Mesothelial cell of epicardium (in vitro differentiated cells): ENCODE results near the gene UHMK1. TPM values are rescaled to one million over a fixed set of nuclear protein-coding genes. Genes with fewer than 3 reads are reported as not detected.

Experiments
- DNase-seq, 2 experiments: peaks; one replicate each; pipeline ENCODE4 v3.0.0; 2021; ENCODE audit warnings: low spot score in 2 of 2; ENCODE audit not compliant: unreplicated experiment in 2 of 2
- H3K27ac Mint-ChIP-seq: 2 replicates; pipeline ENCODE4 v1.8.0; 2021; ENCODE audit warnings: mixed read lengths
- H3K27me3 Mint-ChIP-seq: 2 replicates; pipeline ENCODE4 v1.8.0; 2021; ENCODE audit warnings: low read depth, mixed read lengths
- H3K36me3 Mint-ChIP-seq: 2 replicates; pipeline ENCODE4 v1.8.0; 2021; ENCODE audit warnings: mixed read lengths
- H3K4me1 Mint-ChIP-seq: 2 replicates; pipeline ENCODE4 v1.8.0; 2021; ENCODE audit warnings: mixed read lengths
- H3K4me3 Mint-ChIP-seq: 2 replicates; pipeline ENCODE4 v1.8.0; 2021; ENCODE audit warnings: mild to moderate bottlenecking, moderate library complexity, mixed read lengths
- H3K9me3 Mint-ChIP-seq: 2 replicates; pipeline ENCODE4 v1.8.0; 2021; ENCODE audit warnings: mixed read lengths
- CTCF ChIP-seq: fragments of 200-600 bp; sonication (generic); IDR thresholded peaks from one replicate; pipeline ENCODE4 v1.5.0; 2021; ENCODE audit warnings: antibody characterized with exemption; ENCODE audit not compliant: unreplicated experiment
- total RNA-seq: library from RNA; stranded (reverse); gene quantifications from 3 replicates; pipeline ENCODE4 v1.2.1, GENCODE V29; 2021

UHMK1 gene
- total RNA-seq, 1 donor from 2014 or later = 23.6 TPM

DNA sequence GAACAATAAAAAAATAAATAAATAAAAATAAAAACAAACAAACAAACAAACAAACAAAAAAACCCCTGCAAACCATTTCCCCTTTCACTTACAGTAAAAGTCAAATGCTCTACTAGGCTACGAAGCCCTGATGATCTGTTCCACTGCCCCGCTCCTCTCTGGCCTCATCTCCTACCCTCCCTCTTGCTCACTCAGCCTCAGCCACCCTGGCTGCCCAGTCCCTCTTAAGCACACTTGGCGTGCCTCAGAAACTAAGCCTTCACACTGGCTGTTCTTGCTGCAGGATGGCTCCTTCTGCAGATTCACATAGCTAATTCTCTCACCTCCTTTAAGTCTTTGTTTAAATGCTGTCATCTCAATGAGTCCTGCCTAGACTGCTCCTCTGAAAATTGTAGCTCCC is 30.8 kb upstream of the UHMK1 start:
- H3K9me3 Mint-ChIP-seq = peaks cover 8% of the 10 kb centered on the region
- no peaks in the 10 kb centered on the region for H3K36me3 Mint-ChIP-seq
- H3K27me3 Mint-ChIP-seq = peaks cover 26% of the 10 kb centered on the region
- no peak overlapping the region for H3K4me3 Mint-ChIP-seq
- no peak overlapping the region for H3K27ac Mint-ChIP-seq
- DNase-seq = no peak
- H3K4me1 Mint-ChIP-seq = no peaks in the 10 kb centered on the region
- no peak for TF ChIP-seq CTCF

- no peak for TF ChIP-seq CTCF
- DNase-seq = no peak
- Mint-ChIP-seq H3K36me3 (no peaks in the 10 kb centered on the region), H3K27ac (no peak overlapping the region), H3K4me1 (no peaks in the 10 kb centered on the region), H3K27me3 (peaks cover 23% of the 10 kb centered on the region), H3K9me3 (no peaks in the 10 kb centered on the region), H3K4me3 (no peak overlapping the region)
Observed at GRCh38 chr1:162470216-162470615, 27.4 kb upstream of the UHMK1 start.

DNA sequence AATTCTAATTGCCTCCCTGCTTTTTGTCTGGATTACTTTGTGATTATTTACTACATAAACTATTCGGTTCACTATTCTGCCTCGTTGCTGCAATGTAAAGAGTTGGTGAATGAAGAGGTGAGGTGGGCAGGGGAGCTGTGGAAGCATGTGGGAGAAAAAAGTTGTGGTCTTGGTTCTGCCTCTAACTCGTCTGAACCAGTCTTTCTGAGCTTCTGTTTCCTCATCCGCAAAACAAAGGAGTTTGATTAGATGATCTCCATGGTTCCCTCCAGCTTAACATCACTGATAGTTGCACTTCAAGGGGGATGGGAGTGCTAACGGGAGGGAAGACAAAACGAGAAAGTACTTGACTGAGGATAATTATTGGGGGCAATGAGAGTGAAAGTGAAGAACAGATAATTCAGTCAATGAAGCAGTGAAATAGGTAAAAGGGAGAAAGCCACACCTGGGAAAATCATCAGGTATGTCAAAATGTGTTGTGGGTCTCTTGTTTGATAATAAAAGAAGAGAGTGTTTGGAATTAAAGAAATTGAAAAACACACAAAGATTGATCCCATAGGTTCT is 26.2 kb upstream of the UHMK1 start:
- TF ChIP-seq CTCF = no peak
- Mint-ChIP-seq H3K36me3 (peaks cover 2% of the 10 kb centered on the region), H3K4me1 (no peaks in the 10 kb centered on the region), H3K9me3 (peaks cover 6% of the 10 kb centered on the region), H3K4me3 (no peak overlapping the region), H3K27me3 (peaks cover 23% of the 10 kb centered on the region), H3K27ac (no peak overlapping the region)
- no peak for DNase-seq

DNA sequence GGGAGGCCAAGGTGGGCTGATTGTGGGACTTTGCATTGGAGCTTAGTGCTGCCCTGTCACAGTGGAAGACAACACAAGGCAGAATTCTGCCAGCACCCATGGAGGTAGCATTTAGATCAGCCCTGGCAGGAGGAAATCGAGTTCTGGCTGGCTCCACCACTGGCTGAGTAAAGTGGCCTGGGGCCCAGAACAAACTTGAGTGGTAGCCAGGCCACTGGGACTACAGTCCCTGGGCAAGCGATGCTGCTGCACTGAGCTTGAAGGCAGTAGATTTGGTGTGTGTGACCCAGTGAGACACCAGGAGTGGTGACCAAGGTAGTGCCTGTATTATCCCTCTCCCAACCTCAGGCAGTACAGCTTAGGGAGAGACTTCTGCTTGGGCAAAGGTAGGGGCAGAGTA is 22.5 kb upstream of the UHMK1 start:
- DNase-seq = no peak
- Mint-ChIP-seq H3K4me1 (no peaks in the 10 kb centered on the region), H3K27me3 (peaks cover 9% of the 10 kb centered on the region), H3K9me3 (peaks cover 23% of the 10 kb centered on the region), H3K27ac (no peak overlapping the region), H3K4me3 (no peak overlapping the region), H3K36me3 (peaks cover 2% of the 10 kb centered on the region)
- no peak for TF ChIP-seq CTCF

GRCh38 chr1:162475539-162476185 is 22.0 kb upstream of the UHMK1 start:
- Mint-ChIP-seq H3K9me3 (peaks cover 28% of the 10 kb centered on the region), H3K4me3 (no peak overlapping the region), H3K27ac (no peak overlapping the region), H3K27me3 (peaks cover 6% of the 10 kb centered on the region), H3K36me3 (peaks cover 2% of the 10 kb centered on the region), H3K4me1 (no peaks in the 10 kb centered on the region)
- TF ChIP-seq CTCF = no peak
- no peak for DNase-seq

DNA sequence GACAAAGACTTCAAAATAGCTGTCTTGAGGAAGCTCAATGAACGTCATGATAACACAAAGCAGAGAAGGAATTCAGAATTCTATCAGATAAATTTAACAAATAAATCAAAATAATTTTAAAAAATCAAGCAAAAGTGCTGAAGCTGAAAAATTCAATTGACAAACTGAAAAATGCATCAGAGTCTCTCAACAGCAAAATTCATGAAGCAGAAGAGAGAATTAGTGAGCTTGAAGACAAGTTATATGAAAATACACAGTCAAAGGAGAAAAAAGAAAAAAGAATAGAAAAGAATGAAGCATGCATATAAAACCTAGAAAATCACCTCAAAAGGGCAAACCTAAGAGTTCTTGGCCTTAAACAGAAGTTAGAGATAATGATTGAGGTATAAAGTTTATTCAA is 21.0 kb upstream of the UHMK1 start:
- Mint-ChIP-seq H3K4me3 (no peak overlapping the region), H3K4me1 (no peaks in the 10 kb centered on the region), H3K9me3 (peaks cover 34% of the 10 kb centered on the region), H3K27ac (no peak overlapping the region), H3K36me3 (peaks cover 2% of the 10 kb centered on the region), H3K27me3 (peaks cover 4% of the 10 kb centered on the region)
- no peak for TF ChIP-seq CTCF
- DNase-seq = no peak
